ENCODE data around the gene CLNK. TPM values are rescaled to one million over a fixed set of nuclear protein-coding genes. Genes with fewer than 3 reads are reported as not detected.

Gene CLNK
- total RNA-seq, 1 donor from 2014 or later, result not detected

DNA sequence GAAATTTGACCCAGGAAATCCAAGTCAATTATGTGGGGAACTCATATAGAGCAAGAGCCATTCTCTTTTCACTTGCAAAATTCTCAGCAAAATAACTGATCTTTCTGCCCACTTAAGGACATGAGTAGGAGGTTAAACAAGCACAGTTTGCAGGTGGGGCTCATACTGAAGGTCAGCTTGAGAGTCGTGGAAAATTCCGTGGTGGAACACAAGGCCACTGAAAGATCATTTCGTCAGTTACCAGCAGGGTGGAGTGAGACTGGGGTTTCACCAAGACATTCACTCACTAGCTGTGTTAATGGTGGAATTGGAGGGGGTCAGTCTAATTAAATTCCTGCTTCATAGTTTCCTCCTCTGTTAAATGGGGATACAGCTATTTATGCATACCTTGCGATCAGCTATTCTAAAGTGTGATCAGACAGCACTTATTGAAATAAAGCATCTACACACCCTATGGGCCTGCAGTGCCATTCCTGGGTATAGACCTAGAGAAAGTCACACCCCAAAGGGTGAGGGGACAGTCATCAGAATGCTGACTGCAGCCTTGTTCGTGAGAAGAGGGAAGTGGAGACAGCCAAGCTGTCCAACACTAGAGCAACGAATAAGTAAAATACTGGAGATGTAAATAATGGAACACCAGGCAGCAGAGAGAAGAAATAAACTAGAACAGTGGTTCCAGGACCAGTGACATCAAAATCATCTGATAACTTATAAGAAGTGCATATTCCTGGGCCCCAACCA lies 42.7 kb upstream of the CLNK start:
- Histone ChIP-seq H3K9me3 (replicated peaks) (no peaks in the 10 kb centered on the region), H3K27me3 (ENCODE audit: low read depth) (no peaks in the 10 kb centered on the region), H3K27ac (replicated peaks) (no peak overlapping the region), H3K36me3 (no peaks in the 10 kb centered on the region), H3K4me3 (no peak overlapping the region), H3K4me1 (no peaks in the 10 kb centered on the region)
- intact Hi-C loops (cut with micrococcal nuclease), result no loop called here
- DNase-seq, result no peak
- no peak for TF ChIP-seq CTCF (IDR thresholded peaks at IDR 0.05; ENCODE audit: borderline replicate concordance)

DNA sequence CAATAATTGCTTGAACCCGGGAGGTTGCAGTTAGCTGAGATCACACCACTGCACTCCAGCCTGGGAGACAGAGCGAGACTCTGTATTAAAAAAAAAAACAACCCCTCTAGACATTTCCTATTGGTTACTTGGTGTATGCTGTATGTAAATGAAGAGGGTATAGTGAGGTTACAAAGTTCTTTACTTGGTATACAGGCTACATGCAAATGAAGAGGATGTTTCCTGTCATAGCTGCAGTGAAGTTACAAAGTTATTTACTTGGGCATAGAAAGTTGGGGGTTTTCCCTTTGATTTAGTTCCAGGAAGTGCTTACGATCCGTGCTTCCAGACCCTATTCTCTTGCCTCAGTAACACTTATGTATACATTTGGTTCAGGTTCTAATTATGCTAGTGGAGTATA lies 38.4 kb upstream of the CLNK start:
- no peak for TF ChIP-seq CTCF (IDR thresholded peaks at IDR 0.05; ENCODE audit: borderline replicate concordance)
- intact Hi-C loops (cut with micrococcal nuclease), result no loop called here
- H3K9me3 ChIP-seq (replicated peaks), result no peaks in the 10 kb centered on the region
- no peaks in the 10 kb centered on the region for H3K36me3 ChIP-seq
- H3K4me1 ChIP-seq, result no peaks in the 10 kb centered on the region
- no peak for DNase-seq
- no peak overlapping the region for H3K4me3 ChIP-seq
- no peaks in the 10 kb centered on the region for H3K27me3 ChIP-seq (ENCODE audit: low read depth)
- H3K27ac ChIP-seq (replicated peaks), result no peak overlapping the region

DNA sequence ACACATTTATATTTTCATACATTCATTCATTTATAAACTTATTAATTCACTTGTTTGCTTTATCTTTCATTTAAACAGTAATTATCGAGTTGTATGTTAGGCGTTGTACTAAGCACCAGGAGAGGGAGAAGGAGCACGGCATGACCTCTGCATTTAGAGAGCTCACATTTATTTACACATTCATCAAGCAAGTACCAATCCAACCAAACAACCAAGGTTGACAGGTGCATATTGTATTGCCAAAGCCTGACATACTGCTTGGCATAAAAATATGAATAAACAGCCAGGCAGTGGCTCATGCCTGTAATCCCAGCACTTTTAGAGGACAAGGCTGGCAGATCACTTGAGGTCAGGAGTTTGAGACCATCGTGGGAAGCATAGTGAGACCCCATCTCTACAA lies 37.0 kb upstream of the CLNK start:
- peaks cover 10% of the 10 kb centered on the region for H3K27me3 ChIP-seq (ENCODE audit: low read depth)
- no peaks in the 10 kb centered on the region for H3K9me3 ChIP-seq (replicated peaks)
- intact Hi-C loops (cut with micrococcal nuclease), result no loop called here
- no peaks in the 10 kb centered on the region for H3K36me3 ChIP-seq
- DNase-seq, result no peak
- H3K4me3 ChIP-seq, result no peak overlapping the region
- no peak for TF ChIP-seq CTCF (IDR thresholded peaks at IDR 0.05; ENCODE audit: borderline replicate concordance)
- H3K4me1 ChIP-seq, result no peaks in the 10 kb centered on the region
- H3K27ac ChIP-seq (replicated peaks), result no peak overlapping the region

- Histone ChIP-seq H3K4me3 (no peak overlapping the region), H3K27ac (replicated peaks) (no peak overlapping the region), H3K36me3 (no peaks in the 10 kb centered on the region), H3K27me3 (ENCODE audit: low read depth) (peaks cover 11% of the 10 kb centered on the region), H3K9me3 (replicated peaks) (peaks cover 18% of the 10 kb centered on the region), H3K4me1 (no peaks in the 10 kb centered on the region)
- no peak for TF ChIP-seq CTCF (IDR thresholded peaks at IDR 0.05; ENCODE audit: borderline replicate concordance)
- DNase-seq, result no peak
- intact Hi-C loops (cut with micrococcal nuclease), result no loop called here
These were observed 31.6 kb upstream of the CLNK start for GRCh38 chr4:10716163-10716562.

DNA sequence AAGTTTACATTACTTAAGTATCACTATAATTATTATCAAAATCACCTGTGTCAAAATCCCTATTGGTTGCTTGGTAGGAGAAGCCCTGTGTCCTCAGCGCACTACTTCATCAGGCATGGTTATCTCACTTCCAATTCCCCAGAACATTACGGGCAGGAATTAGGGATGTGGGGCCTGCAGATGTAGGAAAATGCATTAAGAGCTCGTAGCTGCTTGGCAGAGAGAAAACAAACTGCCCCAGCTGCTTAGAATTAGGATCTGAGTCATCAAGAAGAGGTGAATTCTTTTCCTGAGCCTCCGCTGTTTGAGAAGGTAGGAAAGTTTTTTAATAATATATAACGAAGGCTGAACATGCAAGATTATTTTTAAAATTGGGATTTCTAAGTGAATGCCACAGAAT lies 31.1 kb upstream of the CLNK start:
- TF ChIP-seq CTCF (IDR thresholded peaks at IDR 0.05; ENCODE audit: borderline replicate concordance), result no peak
- no peaks in the 10 kb centered on the region for H3K4me1 ChIP-seq
- peaks cover 11% of the 10 kb centered on the region for H3K27me3 ChIP-seq (ENCODE audit: low read depth)
- H3K9me3 ChIP-seq (replicated peaks), result peaks cover 18% of the 10 kb centered on the region
- no peaks in the 10 kb centered on the region for H3K36me3 ChIP-seq
- H3K27ac ChIP-seq (replicated peaks), result no peak overlapping the region
- no peak overlapping the region for H3K4me3 ChIP-seq
- DNase-seq, result no peak
- intact Hi-C loops (cut with micrococcal nuclease), result no loop called here

Measured in left ventricle myocardium inferior (tissue), 1 donor.